Neural cell (in vitro differentiated cells): ENCODE measurements around the gene SF3B3. TPM values are rescaled to one million over a fixed set of nuclear protein-coding genes. Genes with fewer than 3 reads are reported as not detected.

Experiments used
- H2AFZ ChIP-seq: fragments of 200-600, 300-800 bp; sonication (generic), shearing (Covaris generic); 2 replicates; pipeline ENCODE4 v1.6.0; 2014; ENCODE audit warnings: low read depth, mild to moderate bottlenecking, antibody characterized with exemption, low read length, moderate library complexity
- H3F3A ChIP-seq: fragments of 200-600 bp; shearing (Covaris generic); 2 replicates; pipeline ENCODE4 v1.6.1; 2016; ENCODE audit warnings: mild to moderate bottlenecking, moderate library complexity, mixed read lengths, antibody characterized with exemption, low read length; ENCODE audit not compliant: insufficient read depth, poor library complexity, severe bottlenecking
- H3K27ac ChIP-seq: fragments of 200-600, 300-800 bp; sonication (generic), shearing (Covaris generic); 2 replicates; pipeline ENCODE4 v1.5.1; 2014; ENCODE audit warnings: mild to moderate bottlenecking, low read length, moderate library complexity
- H3K27me3 ChIP-seq: fragments of 300-800, 200-600 bp; sonication (generic), shearing (Covaris generic); 2 replicates; pipeline ENCODE4 v1.6.0; 2014; ENCODE audit warnings: mild to moderate bottlenecking, low read depth, low read length, moderate library complexity; ENCODE audit not compliant: insufficient read depth
- H3K36me3 ChIP-seq: fragments of 300-800, 200-600 bp; sonication (generic), shearing (Covaris generic); 2 replicates; pipeline ENCODE4 v1.5.1; 2014; ENCODE audit warnings: mild to moderate bottlenecking, antibody characterized with exemption, low read length, moderate library complexity; ENCODE audit not compliant: insufficient read depth
- H3K4me2 ChIP-seq: fragments of 300-800, 200-600 bp; sonication (generic), shearing (Covaris generic); 2 replicates; pipeline ENCODE4 v1.6.0; 2014; ENCODE audit warnings: mild to moderate bottlenecking, low read length
- H3K4me3 ChIP-seq: fragments of 300-800, 200-600 bp; sonication (generic), shearing (Covaris generic); 2 replicates; pipeline ENCODE4 v1.5.1; 2014; ENCODE audit warnings: mild to moderate bottlenecking, low read length, moderate library complexity
- H3K79me2 ChIP-seq: fragments of 200-600 bp; shearing (Covaris generic); replicated peaks from 2 replicates; pipeline ENCODE4 v1.6.0; 2014; ENCODE audit warnings: mild to moderate bottlenecking, low read length, moderate library complexity; ENCODE audit not compliant: insufficient read depth
- H3K9ac ChIP-seq: fragments of 300-800, 200-600 bp; sonication (generic), shearing (Covaris generic); 2 replicates; pipeline ENCODE4 v1.6.1; 2016; ENCODE audit warnings: mild to moderate bottlenecking, low read length, mixed read lengths
- H3K9me2 ChIP-seq: fragments of 200-600 bp; shearing (Covaris generic); 2 replicates; pipeline ENCODE4 v1.6.1; 2016; ENCODE audit warnings: mild to moderate bottlenecking, low read length, mixed read lengths; ENCODE audit not compliant: insufficient read depth
- H3K9me3 ChIP-seq: fragments of 200-600, 300-800 bp; sonication (generic), shearing (Covaris generic); 2 replicates; pipeline ENCODE4 v1.6.1; 2016; ENCODE audit warnings: mild to moderate bottlenecking, mixed run types, low read length, moderate library complexity, mixed read lengths
- H4K20me1 ChIP-seq: fragments of 200-600 bp; shearing (Covaris generic); 2 replicates; pipeline ENCODE4 v1.6.1; 2016; ENCODE audit warnings: mild to moderate bottlenecking, mixed run types; ENCODE audit not compliant: insufficient read depth
- CTCF ChIP-seq: fragments of 450-650 bp; IDR thresholded peaks from 2 replicates; pipeline ENCODE4 v1.5.1; 2014; ENCODE audit warnings: antibody characterized with exemption, mild to moderate bottlenecking, moderate library complexity; ENCODE audit not compliant: poor library complexity, severe bottlenecking
- EP300 ChIP-seq: fragments of 450-650 bp; conservative IDR thresholded peaks from 2 replicates; pipeline ENCODE4 v1.6.1; 2014; ENCODE audit warnings: antibody characterized with exemption, mild to moderate bottlenecking, moderate library complexity; ENCODE audit not compliant: poor library complexity, severe bottlenecking
- EZH2 ChIP-seq: fragments of 200-600, 300-800 bp; shearing (Covaris generic), sonication (generic); IDR thresholded peaks from 2 replicates; pipeline ENCODE4 v1.6.1; 2014; ENCODE audit warnings: antibody characterized with exemption, low read length, borderline replicate concordance, mild to moderate bottlenecking; ENCODE audit not compliant: insufficient read depth, poor library complexity, severe bottlenecking
- MXI1 ChIP-seq: fragments of 450-650 bp; conservative IDR thresholded peaks from 2 replicates; pipeline ENCODE4 v1.6.1; 2014; ENCODE audit warnings: antibody characterized with exemption, mild to moderate bottlenecking; ENCODE audit not compliant: poor library complexity, severe bottlenecking
- POLR2AphosphoS5 ChIP-seq: IDR thresholded peaks from 2 replicates; pipeline ENCODE4 v1.6.1; 2012
- RAD21 ChIP-seq: fragments of 450-650 bp; conservative IDR thresholded peaks from 2 replicates; pipeline ENCODE4 v1.6.1; 2014; ENCODE audit warnings: antibody characterized with exemption, mild to moderate bottlenecking, moderate library complexity
- REST ChIP-seq: IDR thresholded peaks from 2 replicates; pipeline ENCODE4 v1.6.1; 2012; ENCODE audit warnings: borderline replicate concordance
- SMC3 ChIP-seq: fragments of 450-650 bp; conservative IDR thresholded peaks from 2 replicates; pipeline ENCODE4 v1.6.1; 2014; ENCODE audit warnings: antibody characterized with exemption, mild to moderate bottlenecking, moderate library complexity; ENCODE audit not compliant: poor library complexity
- TAF1 ChIP-seq: IDR thresholded peaks from 2 replicates; pipeline ENCODE4 v1.6.1; 2012; ENCODE audit warnings: low read depth
- polyA plus RNA-seq: library from polyadenylated mRNA; depleted of rRNA; stranded (reverse); fragments of >200 nt; gene quantifications from 2 replicates; pipeline ENCODE4 v1.2.3, GENCODE V29; 2014

SF3B3 gene
- polyA plus RNA-seq, 1 donor from 2014 or later, result 90.0 TPM

- no peak for TF ChIP-seq EP300
Measured at GRCh38 chr16:70474320-70475053, 49.1 kb upstream of the SF3B3 start (continued).

- H3K9me3 ChIP-seq, result no peaks in the 10 kb centered on the region
- no peak for TF ChIP-seq RAD21
- TF ChIP-seq MXI1, result no peak
- TF ChIP-seq TAF1, result no peak
- no peak for TF ChIP-seq SMC3
- TF ChIP-seq EZH2, result no peak
- TF ChIP-seq EP300, result no peak
- TF ChIP-seq REST, result no peak
- no peak for TF ChIP-seq CTCF
- TF ChIP-seq POLR2AphosphoS5, result no peak
- H3K27me3 ChIP-seq, result no peaks in the 10 kb centered on the region
- H3K79me2 ChIP-seq, result no peaks in the 10 kb centered on the region
- H3K36me3 ChIP-seq, result no peaks in the 10 kb centered on the region
- no peaks in the 10 kb centered on the region for H3K9me2 ChIP-seq
- no peak overlapping the region for H2AFZ ChIP-seq
- H3F3A ChIP-seq, result no peaks in the 10 kb centered on the region
- H4K20me1 ChIP-seq, result no peaks in the 10 kb centered on the region
- no peak overlapping the region for H3K27ac ChIP-seq
- H3K9ac ChIP-seq, result no peak overlapping the region
- H3K4me2 ChIP-seq, result no peak overlapping the region
- no peak overlapping the region for H3K4me3 ChIP-seq
Measured at GRCh38 chr16:70475054-70475871, 48.4 kb upstream of the SF3B3 start.
